ENCODE results near the gene NMD3.
A peak's percentile ranks its signal among the peaks of the same experiment; 100 is the strongest.
"Not testable (repeated sequence)": the region's sequence is repeated elsewhere in the genome, so short reads cannot be mapped to it uniquely, and the experiment has no call there.

The NMD3 gene

GRCh38 chr3:161273589-161274218 lies 52.6 kb downstream of the NMD3 start:
- no peak overlapping the region for H3K9ac ChIP-seq (ENCODE audit: low read length)
- H3K36me3 ChIP-seq (ENCODE audit: low read length): no peaks in the 10 kb centered on the region
- peaks cover 3% of the 10 kb centered on the region; the same call in 1 of the 2 replicates for H3F3A ChIP-seq (ENCODE audit: insufficient read depth)
- H3K27me3 ChIP-seq (ENCODE audit: low read length): no peaks in the 10 kb centered on the region
- no peaks in the 10 kb centered on the region for H4K20me1 ChIP-seq (ENCODE audit: low read depth, low read length)
- no peaks in the 10 kb centered on the region for H3K79me2 ChIP-seq (ENCODE audit: insufficient read depth, low read length)
- peak; percentile 46 for TF ChIP-seq CTCF (IDR thresholded peaks at IDR 0.05; ENCODE audit: insufficient read depth, low read length, poor library complexity, severe bottlenecking)
- no peak for TF ChIP-seq EZH2phosphoT487 (conservative IDR thresholded peaks at IDR 0.05; ENCODE audit: low read length)
- H3K27ac ChIP-seq (ENCODE audit: low read depth, low read length): no peak overlapping the region
- no peak overlapping the region for H3K4me3 ChIP-seq (ENCODE audit: insufficient read depth, low read length, poor library complexity, severe bottlenecking)
- H3K9me3 ChIP-seq (ENCODE audit: insufficient read depth, low read length): peaks cover 6% of the 10 kb centered on the region; the same call in 1 of the 2 replicates
- H3K4me2 ChIP-seq (ENCODE audit: low read depth, low read length, poor library complexity, severe bottlenecking): no peak overlapping the region
- no peaks in the 10 kb centered on the region for H3K9me2 ChIP-seq (replicated peaks; ENCODE audit: insufficient read depth, low read length)
- H2AFZ ChIP-seq (ENCODE audit: low read depth, low read length, severe bottlenecking): no peak overlapping the region

GRCh38 chr3:161274691-161275298 lies 53.7 kb downstream of the NMD3 start:
- Histone ChIP-seq H3K9me3 (ENCODE audit: insufficient read depth, low read length) (peaks cover 6% of the 10 kb centered on the region; the same call in 1 of the 2 replicates), H3K27ac (ENCODE audit: low read depth, low read length) (no peak overlapping the region), H2AFZ (ENCODE audit: low read depth, low read length, severe bottlenecking) (no peak overlapping the region), H3K27me3 (ENCODE audit: low read length) (no peaks in the 10 kb centered on the region), H3K4me2 (ENCODE audit: low read depth, low read length, poor library complexity, severe bottlenecking) (no peak overlapping the region), H3K79me2 (ENCODE audit: insufficient read depth, low read length) (no peaks in the 10 kb centered on the region), H3K36me3 (ENCODE audit: low read length) (no peaks in the 10 kb centered on the region), H3K9me2 (replicated peaks; ENCODE audit: insufficient read depth, low read length) (no peaks in the 10 kb centered on the region), H3K4me3 (ENCODE audit: insufficient read depth, low read length, poor library complexity, severe bottlenecking) (no peak overlapping the region), H4K20me1 (ENCODE audit: low read depth, low read length) (no peaks in the 10 kb centered on the region), H3K9ac (ENCODE audit: low read length) (no peak overlapping the region), H3F3A (ENCODE audit: insufficient read depth) (peaks cover 3% of the 10 kb centered on the region; the same call in 1 of the 2 replicates)
- peak; percentile 75 for TF ChIP-seq CTCF (IDR thresholded peaks at IDR 0.05; ENCODE audit: insufficient read depth, low read length, poor library complexity, severe bottlenecking)
- no peak for TF ChIP-seq EZH2phosphoT487 (conservative IDR thresholded peaks at IDR 0.05; ENCODE audit: low read length)

DNA sequence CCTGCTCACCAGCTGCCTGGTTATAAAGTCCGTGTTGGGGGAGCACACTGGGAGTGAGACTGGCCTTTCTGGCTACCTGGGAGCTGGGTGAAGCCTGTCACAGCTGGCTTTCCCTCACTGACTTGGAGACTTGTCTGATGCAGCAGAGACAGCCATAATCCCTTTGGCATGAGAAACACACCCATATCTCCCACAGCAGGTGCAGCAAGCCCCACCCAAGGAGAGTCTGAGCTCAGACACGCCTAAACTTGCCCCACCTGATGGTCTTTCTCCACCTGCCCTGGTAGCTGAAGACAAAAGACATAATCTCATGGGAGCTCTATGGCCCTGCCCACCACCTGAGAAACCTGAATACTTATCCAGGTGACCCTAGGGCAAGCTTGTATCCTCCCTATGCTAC lies 54.8 kb downstream of the NMD3 start:
- H3K27ac ChIP-seq (ENCODE audit: low read depth, low read length): no peak overlapping the region
- H2AFZ ChIP-seq (ENCODE audit: low read depth, low read length, severe bottlenecking): no peak overlapping the region
- no peaks in the 10 kb centered on the region for H3K9me2 ChIP-seq (replicated peaks; ENCODE audit: insufficient read depth, low read length)
- H3K4me3 ChIP-seq (ENCODE audit: insufficient read depth, low read length, poor library complexity, severe bottlenecking): no peak overlapping the region
- H3K4me2 ChIP-seq (ENCODE audit: low read depth, low read length, poor library complexity, severe bottlenecking): no peak overlapping the region
- TF ChIP-seq CTCF (IDR thresholded peaks at IDR 0.05; ENCODE audit: insufficient read depth, low read length, poor library complexity, severe bottlenecking) (no peak), EZH2phosphoT487 (conservative IDR thresholded peaks at IDR 0.05; ENCODE audit: low read length) (no peak)
- H3K27me3 ChIP-seq (ENCODE audit: low read length): no peaks in the 10 kb centered on the region
- H4K20me1 ChIP-seq (ENCODE audit: low read depth, low read length): no peaks in the 10 kb centered on the region
- peaks cover 6% of the 10 kb centered on the region; the same call in 1 of the 2 replicates for H3K9me3 ChIP-seq (ENCODE audit: insufficient read depth, low read length)
- no peaks in the 10 kb centered on the region for H3K36me3 ChIP-seq (ENCODE audit: low read length)
- no peak overlapping the region for H3K9ac ChIP-seq (ENCODE audit: low read length)
- H3K79me2 ChIP-seq (ENCODE audit: insufficient read depth, low read length): no peaks in the 10 kb centered on the region
- H3F3A ChIP-seq (ENCODE audit: insufficient read depth): peaks cover 3% of the 10 kb centered on the region; the same call in 1 of the 2 replicates

DNA sequence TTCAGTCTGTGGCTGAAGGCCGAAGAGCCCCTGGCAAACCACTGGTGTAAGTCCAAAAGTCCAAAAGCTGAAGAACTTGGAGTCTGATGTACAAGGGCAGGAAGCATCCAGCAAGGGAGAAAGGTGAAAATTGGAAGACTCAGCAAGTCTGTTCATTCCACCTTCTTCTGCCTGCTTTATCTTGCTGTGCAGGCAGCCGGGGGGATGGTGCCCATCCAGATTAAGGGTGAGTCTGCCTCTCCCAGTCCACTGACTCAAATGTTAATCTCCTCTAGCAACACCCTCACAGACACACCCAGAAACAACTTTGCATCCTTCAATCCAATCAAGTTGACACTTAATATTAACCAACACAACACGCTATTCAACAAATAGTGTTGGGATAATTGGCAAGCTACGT lies 61.3 kb downstream of the NMD3 start:
- not testable (repeated sequence) for H3K9ac ChIP-seq (ENCODE audit: low read length); H2AFZ ChIP-seq (ENCODE audit: low read depth, low read length, severe bottlenecking); H3F3A ChIP-seq (ENCODE audit: insufficient read depth); H3K9me3 ChIP-seq (ENCODE audit: insufficient read depth, low read length); H4K20me1 ChIP-seq (ENCODE audit: low read depth, low read length); H3K9me2 ChIP-seq (replicated peaks; ENCODE audit: insufficient read depth, low read length); H3K4me3 ChIP-seq (ENCODE audit: insufficient read depth, low read length, poor library complexity, severe bottlenecking); H3K27ac ChIP-seq (ENCODE audit: low read depth, low read length); H3K27me3 ChIP-seq (ENCODE audit: low read length); H3K36me3 ChIP-seq (ENCODE audit: low read length); H3K79me2 ChIP-seq (ENCODE audit: insufficient read depth, low read length); H3K4me2 ChIP-seq (ENCODE audit: low read depth, low read length, poor library complexity, severe bottlenecking)
